Measurements from ENCODE around the gene NKAIN4. TPM values are rescaled to one million over a fixed set of nuclear protein-coding genes. Genes with fewer than 3 reads are reported as not detected.
A peak's percentile ranks its signal among the peaks of the same experiment; 100 is the strongest.
"Not testable (repeated sequence)": the region's sequence is repeated elsewhere in the genome, so short reads cannot be mapped to it uniquely, and the experiment has no call there.

Gene NKAIN4
- total RNA-seq, 1 experiment from 2014 or later: not detected

GRCh38 chr20:63251350-63251749 is 2.9 kb downstream of the NKAIN4 start:
- H3K4me1 ChIP-seq (ENCODE audit: insufficient read depth, low read length): peaks cover 15% of the 10 kb centered on the region; the same call in 1 of the 2 replicates
- H3K27ac ChIP-seq (ENCODE audit: low read length); POLR2A ChIA-PET (ENCODE audit: unreplicated experiment); ATAC-seq; H3K79me2 ChIP-seq (ENCODE audit: low read length); H3K9ac ChIP-seq (ENCODE audit: low read length); H3K9me2 ChIP-seq (replicated peaks; ENCODE audit: low read length); H3K9me3 ChIP-seq (ENCODE audit: low read length); H3K4me3 ChIP-seq (ENCODE audit: low read length); H3K4me2 ChIP-seq (ENCODE audit: low read length); H3F3A ChIP-seq (ENCODE audit: low read length, unreplicated experiment); H2AFZ ChIP-seq (ENCODE audit: low read length); BruUV-seq (replicated peaks); H3K36me3 ChIP-seq (ENCODE audit: low read depth, low read length); H4K20me1 ChIP-seq (ENCODE audit: low read length): not testable (repeated sequence)
- TF ChIP-seq CTCF (conservative IDR thresholded peaks at IDR 0.05; ENCODE audit: low read depth, low read length): peak; percentile 46; the same call in 1 of the 2 replicates
- peaks cover 53% of the 10 kb centered on the region for H3K27me3 ChIP-seq (ENCODE audit: low read length)
- CTCF ChIA-PET: interaction anchor here (1.0 kb wide), 1 partner anchor 27 kb away, joined by 15 read pairs; no protein-coding TSS in a partner anchor
- intact Hi-C loops (cut with micrococcal nuclease): loop anchor here (1.0 kb wide), 1 partner anchor 28 kb away; no protein-coding TSS in a partner anchor
- peak; percentile 29 for DNase-seq

GRCh38 chr20:63249891-63250290 is 4.4 kb downstream of the NKAIN4 start:
- POLR2A ChIA-PET (ENCODE audit: unreplicated experiment): interaction anchor here (0.5 kb wide), 1 partner anchor 24 kb away, joined by 3 read pairs; no protein-coding TSS in a partner anchor
- BruUV-seq (replicated peaks): no TSS peak
- H3K27ac ChIP-seq (ENCODE audit: low read length): no peak overlapping the region
- no peaks in the 10 kb centered on the region for H3K79me2 ChIP-seq (ENCODE audit: low read length)
- H3F3A ChIP-seq (ENCODE audit: low read length, unreplicated experiment): no peaks in the 10 kb centered on the region
- H3K4me2 ChIP-seq (ENCODE audit: low read length): no peak overlapping the region
- DNase-seq (no peak), ATAC-seq (no peak)
- TF ChIP-seq CTCF (conservative IDR thresholded peaks at IDR 0.05; ENCODE audit: low read depth, low read length) (no peak), EZH2phosphoT487 (IDR thresholded peaks at IDR 0.05; ENCODE audit: borderline replicate concordance, low read length) (no peak), EZH2 (IDR thresholded peaks at IDR 0.05; ENCODE audit: low read length, unreplicated experiment) (no peak)
- no peak overlapping the region for H3K4me3 ChIP-seq (ENCODE audit: low read length)
- no peak overlapping the region for H2AFZ ChIP-seq (ENCODE audit: low read length)
- H4K20me1 ChIP-seq (ENCODE audit: low read length): no peaks in the 10 kb centered on the region
- no peak overlapping the region for H3K9ac ChIP-seq (ENCODE audit: low read length)
- peaks cover 15% of the 10 kb centered on the region; the same call in 1 of the 2 replicates for H3K4me1 ChIP-seq (ENCODE audit: insufficient read depth, low read length)
- no peaks in the 10 kb centered on the region for H3K9me2 ChIP-seq (replicated peaks; ENCODE audit: low read length)
- no peaks in the 10 kb centered on the region for H3K9me3 ChIP-seq (ENCODE audit: low read length)
- CTCF ChIA-PET: interaction anchor here (0.9 kb wide), 1 partner anchor 66 kb away, joined by 3 read pairs; no protein-coding TSS in a partner anchor
- intact Hi-C loops (cut with micrococcal nuclease): no loop called here
- no peaks in the 10 kb centered on the region for H3K36me3 ChIP-seq (ENCODE audit: low read depth, low read length)
- peaks cover 40% of the 10 kb centered on the region for H3K27me3 ChIP-seq (ENCODE audit: low read length)

- Histone ChIP-seq H3K27me3 (ENCODE audit: low read length) (peaks cover 36% of the 10 kb centered on the region), H3K4me1 (ENCODE audit: insufficient read depth, low read length) (peaks cover 15% of the 10 kb centered on the region; the same call in 1 of the 2 replicates), H3K9me3 (ENCODE audit: low read length) (no peaks in the 10 kb centered on the region), H3K27ac (ENCODE audit: low read length) (no peak overlapping the region), H3K4me3 (ENCODE audit: low read length) (no peak overlapping the region), H3K4me2 (ENCODE audit: low read length) (no peak overlapping the region), H3K79me2 (ENCODE audit: low read length) (no peaks in the 10 kb centered on the region), H3K36me3 (ENCODE audit: low read depth, low read length) (no peaks in the 10 kb centered on the region), H3K9ac (ENCODE audit: low read length) (no peak overlapping the region), H3K9me2 (replicated peaks; ENCODE audit: low read length) (no peaks in the 10 kb centered on the region), H4K20me1 (ENCODE audit: low read length) (no peaks in the 10 kb centered on the region), H2AFZ (ENCODE audit: low read length) (no peak overlapping the region), H3F3A (ENCODE audit: low read length, unreplicated experiment) (no peaks in the 10 kb centered on the region)
- DNase-seq (peak; percentile 32), ATAC-seq (peak; percentile 75)
- intact Hi-C loops (cut with micrococcal nuclease): no loop called here
- no peak for TF ChIP-seq CTCF (conservative IDR thresholded peaks at IDR 0.05; ENCODE audit: low read depth, low read length)
- TF ChIP-seq EZH2phosphoT487 (IDR thresholded peaks at IDR 0.05; ENCODE audit: borderline replicate concordance, low read length): no peak
- TF ChIP-seq EZH2 (IDR thresholded peaks at IDR 0.05; ENCODE audit: low read length, unreplicated experiment): no peak
- BruUV-seq (replicated peaks): no TSS peak
- CTCF ChIA-PET: interaction anchor here (0.9 to 1.1 kb wide), 2 partner anchors 26 to 66 kb away, joined by 3 to 13 read pairs; no protein-coding TSS in a partner anchor
- POLR2A ChIA-PET (ENCODE audit: unreplicated experiment): interaction anchor here (0.5 to 0.6 kb wide), 2 partner anchors 23 to 26 kb away, joined by 3 read pairs; no protein-coding TSS in a partner anchor
Measured at GRCh38 chr20:63248835-63249591, 5.2 kb downstream of the NKAIN4 start.
